ENCODE data around the gene WDR35. TPM values are rescaled to one million over a fixed set of nuclear protein-coding genes. Genes with fewer than 3 reads are reported as not detected.

WDR35 gene
- total and polyA plus RNA-seq, 4 donors = 0.97 to 3.8 (median 1.6) TPM

DNA sequence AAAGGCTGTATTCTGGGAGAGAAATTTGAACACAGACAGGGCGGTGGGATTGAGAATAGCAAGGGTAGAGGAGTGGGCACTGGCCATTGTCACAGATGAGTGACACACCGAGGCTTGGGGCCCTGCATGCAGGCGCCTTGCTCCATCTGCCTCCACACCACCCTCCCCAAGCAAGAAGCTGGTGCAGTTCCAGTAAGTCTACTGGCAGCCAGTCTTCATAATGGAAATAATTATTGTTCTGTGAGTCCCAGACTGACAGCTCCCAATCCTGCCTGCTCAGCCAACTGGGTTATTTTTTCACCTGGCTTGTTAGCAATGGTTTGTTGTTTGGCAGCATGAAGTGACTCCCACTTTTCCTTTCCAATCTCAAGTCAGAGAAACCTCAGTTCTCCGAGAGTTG, 101.1 kb downstream of the WDR35 start:
- Histone ChIP-seq H3K9ac (ENCODE audit: low read depth in 1 of 2, low read length in 2 of 2) (no peak overlapping the region), H3K27me3 (ENCODE audit: control insufficient read depth in 4 of 4, insufficient read depth in 4 of 4, low read length in 3 of 4) (no peaks in the 10 kb centered on the region), H3K9me3 (ENCODE audit: control insufficient read depth in 4 of 4, low read length in 3 of 4) (no peaks in the 10 kb centered on the region), H3K36me3 (ENCODE audit: control insufficient read depth in 4 of 4, insufficient read depth in 3 of 4, low read depth in 1 of 4, low read length in 3 of 4) (no peaks in the 10 kb centered on the region), H3K4me3 (ENCODE audit: low read depth in 1 of 3, low read length in 3 of 3) (no peak overlapping the region), H3K4me1 (ENCODE audit: control insufficient read depth in 4 of 4, insufficient read depth in 4 of 4, low read length in 3 of 4) (peaks cover 0 to 3% (median 2%) of the 10 kb centered on the region in 4 donors), H3K27ac (ENCODE audit: low read depth in 1 of 2, low read length in 2 of 2) (no peak overlapping the region)
- 96% methylated on average over 4 of the region's 4 CpGs for WGBS
- no peak for DNase-seq (ENCODE audit: low spot score)
- TF ChIP-seq GABPA (IDR thresholded peaks at IDR 0.05 in 1 of 2, conservative IDR thresholded peaks at IDR 0.05 in 1 of 2) = no peak
- TF ChIP-seq, protein P1, sequence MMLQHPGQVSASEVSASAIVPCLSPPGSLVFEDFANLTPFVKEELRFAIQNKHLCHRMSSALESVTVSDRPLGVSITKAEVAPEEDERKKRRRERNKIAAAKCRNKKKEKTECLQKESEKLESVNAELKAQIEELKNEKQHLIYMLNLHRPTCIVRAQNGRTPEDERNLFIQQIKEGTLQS (IDR thresholded peaks at IDR 0.05) = no peak
- TF ChIP-seq, protein P2, sequence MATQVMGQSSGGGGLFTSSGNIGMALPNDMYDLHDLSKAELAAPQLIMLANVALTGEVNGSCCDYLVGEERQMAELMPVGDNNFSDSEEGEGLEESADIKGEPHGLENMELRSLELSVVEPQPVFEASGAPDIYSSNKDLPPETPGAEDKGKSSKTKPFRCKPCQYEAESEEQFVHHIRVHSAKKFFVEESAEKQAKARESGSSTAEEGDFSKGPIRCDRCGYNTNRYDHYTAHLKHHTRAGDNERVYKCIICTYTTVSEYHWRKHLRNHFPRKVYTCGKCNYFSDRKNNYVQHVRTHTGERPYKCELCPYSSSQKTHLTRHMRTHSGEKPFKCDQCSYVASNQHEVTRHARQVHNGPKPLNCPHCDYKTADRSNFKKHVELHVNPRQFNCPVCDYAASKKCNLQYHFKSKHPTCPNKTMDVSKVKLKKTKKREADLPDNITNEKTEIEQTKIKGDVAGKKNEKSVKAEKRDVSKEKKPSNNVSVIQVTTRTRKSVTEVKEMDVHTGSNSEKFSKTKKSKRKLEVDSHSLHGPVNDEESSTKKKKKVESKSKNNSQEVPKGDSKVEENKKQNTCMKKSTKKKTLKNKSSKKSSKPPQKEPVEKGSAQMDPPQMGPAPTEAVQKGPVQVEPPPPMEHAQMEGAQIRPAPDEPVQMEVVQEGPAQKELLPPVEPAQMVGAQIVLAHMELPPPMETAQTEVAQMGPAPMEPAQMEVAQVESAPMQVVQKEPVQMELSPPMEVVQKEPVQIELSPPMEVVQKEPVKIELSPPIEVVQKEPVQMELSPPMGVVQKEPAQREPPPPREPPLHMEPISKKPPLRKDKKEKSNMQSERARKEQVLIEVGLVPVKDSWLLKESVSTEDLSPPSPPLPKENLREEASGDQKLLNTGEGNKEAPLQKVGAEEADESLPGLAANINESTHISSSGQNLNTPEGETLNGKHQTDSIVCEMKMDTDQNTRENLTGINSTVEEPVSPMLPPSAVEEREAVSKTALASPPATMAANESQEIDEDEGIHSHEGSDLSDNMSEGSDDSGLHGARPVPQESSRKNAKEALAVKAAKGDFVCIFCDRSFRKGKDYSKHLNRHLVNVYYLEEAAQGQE (IDR thresholded peaks at IDR 0.05) = no peak
- no peak for TF ChIP-seq RAD21 (IDR thresholded peaks at IDR 0.05)
- TF ChIP-seq RXRA (IDR thresholded peaks at IDR 0.05) = no peak
- no peak for TF ChIP-seq TAF1 (conservative IDR thresholded peaks at IDR 0.05)
- TF ChIP-seq HNF4A (conservative IDR thresholded peaks at IDR 0.05) = no peak
- no peak for TF ChIP-seq YY1 (IDR thresholded peaks at IDR 0.05)
- TF ChIP-seq JUND (IDR thresholded peaks at IDR 0.05) = no peak
- no peak for TF ChIP-seq EGR1 (IDR thresholded peaks at IDR 0.05; ENCODE audit: low read depth in 2 of 2)

DNA sequence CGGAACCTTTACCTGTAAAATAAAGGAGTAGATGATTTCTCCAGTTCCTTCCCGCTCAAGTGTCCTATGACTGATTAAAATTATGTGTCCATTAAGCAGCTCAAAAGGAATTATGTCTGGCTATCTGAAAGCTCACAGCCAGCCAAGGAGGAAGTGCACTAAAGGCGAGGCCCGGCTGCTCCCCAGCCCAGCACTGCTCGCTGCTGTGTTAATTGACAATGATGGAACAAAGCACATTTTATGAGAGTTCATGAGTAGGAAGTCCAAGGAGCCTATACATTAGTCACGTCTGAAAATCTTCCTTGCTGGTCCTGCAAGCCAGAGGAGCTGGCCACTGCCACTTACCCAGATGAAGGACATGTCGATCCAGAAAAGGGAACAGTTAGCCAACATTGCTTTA, 102.4 kb downstream of the WDR35 start:
- 84% methylated on average over 7 of the region's 7 CpGs for WGBS
- H3K9ac ChIP-seq (ENCODE audit: low read depth in 1 of 2, low read length in 2 of 2) = no peak overlapping the region
- TF ChIP-seq, protein P1 (IDR thresholded peaks at IDR 0.05) = no peak
- TF ChIP-seq SP1 (IDR thresholded peaks at IDR 0.05) = no peak
- TF ChIP-seq, protein P2 (IDR thresholded peaks at IDR 0.05) = no peak
- no peak for TF ChIP-seq FOXA2 (IDR thresholded peaks at IDR 0.05)
- TF ChIP-seq, protein P3, sequence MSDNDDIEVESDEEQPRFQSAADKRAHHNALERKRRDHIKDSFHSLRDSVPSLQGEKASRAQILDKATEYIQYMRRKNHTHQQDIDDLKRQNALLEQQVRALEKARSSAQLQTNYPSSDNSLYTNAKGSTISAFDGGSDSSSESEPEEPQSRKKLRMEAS (IDR thresholded peaks at IDR 0.05) = no peak
- TF ChIP-seq JUND (IDR thresholded peaks at IDR 0.05) = no peak
- TF ChIP-seq NR2F2 (IDR thresholded peaks at IDR 0.05) = no peak
- TF ChIP-seq RXRA (IDR thresholded peaks at IDR 0.05) = no peak
- TF ChIP-seq, protein P4, sequence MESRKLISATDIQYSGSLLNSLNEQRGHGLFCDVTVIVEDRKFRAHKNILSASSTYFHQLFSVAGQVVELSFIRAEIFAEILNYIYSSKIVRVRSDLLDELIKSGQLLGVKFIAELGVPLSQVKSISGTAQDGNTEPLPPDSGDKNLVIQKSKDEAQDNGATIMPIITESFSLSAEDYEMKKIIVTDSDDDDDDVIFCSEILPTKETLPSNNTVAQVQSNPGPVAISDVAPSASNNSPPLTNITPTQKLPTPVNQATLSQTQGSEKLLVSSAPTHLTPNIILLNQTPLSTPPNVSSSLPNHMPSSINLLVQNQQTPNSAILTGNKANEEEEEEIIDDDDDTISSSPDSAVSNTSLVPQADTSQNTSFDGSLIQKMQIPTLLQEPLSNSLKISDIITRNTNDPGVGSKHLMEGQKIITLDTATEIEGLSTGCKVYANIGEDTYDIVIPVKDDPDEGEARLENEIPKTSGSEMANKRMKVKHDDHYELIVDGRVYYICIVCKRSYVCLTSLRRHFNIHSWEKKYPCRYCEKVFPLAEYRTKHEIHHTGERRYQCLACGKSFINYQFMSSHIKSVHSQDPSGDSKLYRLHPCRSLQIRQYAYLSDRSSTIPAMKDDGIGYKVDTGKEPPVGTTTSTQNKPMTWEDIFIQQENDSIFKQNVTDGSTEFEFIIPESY (IDR thresholded peaks at IDR 0.05) = no peak
- no peak for TF ChIP-seq HNF4A (conservative IDR thresholded peaks at IDR 0.05)
- no peak for TF ChIP-seq TAF1 (conservative IDR thresholded peaks at IDR 0.05)
- no peak for TF ChIP-seq YY1 (IDR thresholded peaks at IDR 0.05)
- no peak for TF ChIP-seq HNF4G (IDR thresholded peaks at IDR 0.05)
- no peak for TF ChIP-seq FOXA1 (IDR thresholded peaks at IDR 0.05)
- TF ChIP-seq RAD21 (IDR thresholded peaks at IDR 0.05) = no peak
- no peak for TF ChIP-seq GABPA (IDR thresholded peaks at IDR 0.05 in 1 of 2, conservative IDR thresholded peaks at IDR 0.05 in 1 of 2)
- TF ChIP-seq, protein P5, sequence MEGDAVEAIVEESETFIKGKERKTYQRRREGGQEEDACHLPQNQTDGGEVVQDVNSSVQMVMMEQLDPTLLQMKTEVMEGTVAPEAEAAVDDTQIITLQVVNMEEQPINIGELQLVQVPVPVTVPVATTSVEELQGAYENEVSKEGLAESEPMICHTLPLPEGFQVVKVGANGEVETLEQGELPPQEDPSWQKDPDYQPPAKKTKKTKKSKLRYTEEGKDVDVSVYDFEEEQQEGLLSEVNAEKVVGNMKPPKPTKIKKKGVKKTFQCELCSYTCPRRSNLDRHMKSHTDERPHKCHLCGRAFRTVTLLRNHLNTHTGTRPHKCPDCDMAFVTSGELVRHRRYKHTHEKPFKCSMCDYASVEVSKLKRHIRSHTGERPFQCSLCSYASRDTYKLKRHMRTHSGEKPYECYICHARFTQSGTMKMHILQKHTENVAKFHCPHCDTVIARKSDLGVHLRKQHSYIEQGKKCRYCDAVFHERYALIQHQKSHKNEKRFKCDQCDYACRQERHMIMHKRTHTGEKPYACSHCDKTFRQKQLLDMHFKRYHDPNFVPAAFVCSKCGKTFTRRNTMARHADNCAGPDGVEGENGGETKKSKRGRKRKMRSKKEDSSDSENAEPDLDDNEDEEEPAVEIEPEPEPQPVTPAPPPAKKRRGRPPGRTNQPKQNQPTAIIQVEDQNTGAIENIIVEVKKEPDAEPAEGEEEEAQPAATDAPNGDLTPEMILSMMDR (IDR thresholded peaks at IDR 0.05; ENCODE audit: low read depth, low read length, missing input control) = no peak
- TF ChIP-seq EGR1 (IDR thresholded peaks at IDR 0.05; ENCODE audit: low read depth in 2 of 2) = no peak
- H3K4me3 ChIP-seq (ENCODE audit: low read depth in 1 of 3, low read length in 3 of 3) = no peak overlapping the region
- H3K4me1 ChIP-seq (ENCODE audit: control insufficient read depth in 4 of 4, insufficient read depth in 4 of 4, low read length in 3 of 4) = no peaks in the 10 kb centered on the region
- H3K27me3 ChIP-seq (ENCODE audit: control insufficient read depth in 4 of 4, insufficient read depth in 4 of 4, low read length in 3 of 4) = no peaks in the 10 kb centered on the region
- no peaks in the 10 kb centered on the region for H3K36me3 ChIP-seq (ENCODE audit: control insufficient read depth in 4 of 4, insufficient read depth in 3 of 4, low read depth in 1 of 4, low read length in 3 of 4)
- no peak for DNase-seq (ENCODE audit: low spot score)
- no peak overlapping the region for H3K27ac ChIP-seq (ENCODE audit: low read depth in 1 of 2, low read length in 2 of 2)
- H3K9me3 ChIP-seq (ENCODE audit: control insufficient read depth in 4 of 4, low read length in 3 of 4) = no peaks in the 10 kb centered on the region
